Trophoblast cell (in vitro differentiated cells and primary cell): ENCODE data around the gene SAMD10.

Source experiments
- DNase-seq, 2 donors: peaks; one replicate each; pipeline ENCODE4 v3.0.0-alpha.2; 2016
- H2AFZ ChIP-seq: 2 replicates; pipeline ENCODE4 v1.6.1; 2013; ENCODE audit warnings: low read length, moderate library complexity, mild to moderate bottlenecking; ENCODE audit not compliant: insufficient read depth, poor library complexity
- H2AK5ac ChIP-seq: 2 replicates; pipeline ENCODE4 v1.6.1; 2013; ENCODE audit warnings: mild to moderate bottlenecking, low read length
- H2BK120ac ChIP-seq: 2 replicates; pipeline ENCODE4 v1.6.1; 2013; ENCODE audit warnings: low read length, mild to moderate bottlenecking, moderate library complexity; ENCODE audit not compliant: insufficient read depth, poor library complexity
- H2BK12ac ChIP-seq: 2 replicates; pipeline ENCODE4 v1.6.1; 2013; ENCODE audit warnings: mild to moderate bottlenecking, low read length, moderate library complexity
- H2BK5ac ChIP-seq: 2 replicates; pipeline ENCODE4 v1.6.1; 2013; ENCODE audit warnings: low read length, low read depth, moderate library complexity, mild to moderate bottlenecking; ENCODE audit not compliant: poor library complexity
- H3K14ac ChIP-seq: 2 replicates; pipeline ENCODE4 v1.6.1; 2013; ENCODE audit warnings: mild to moderate bottlenecking, low read length
- H3K18ac ChIP-seq: 2 replicates; pipeline ENCODE4 v1.6.1; 2013; ENCODE audit warnings: mild to moderate bottlenecking, low read length
- H3K23ac ChIP-seq: 2 replicates; pipeline ENCODE4 v1.6.1; 2013; ENCODE audit warnings: low read length
- H3K27ac ChIP-seq: 2 replicates; pipeline ENCODE4 v1.5.1; 2013; ENCODE audit warnings: low read depth, mild to moderate bottlenecking, inconsistent platforms, low read length, moderate library complexity
- H3K27me3 ChIP-seq: 2 replicates; pipeline ENCODE4 v1.6.1; 2013; ENCODE audit warnings: inconsistent platforms, mild to moderate bottlenecking, low read length, moderate library complexity; ENCODE audit not compliant: insufficient read depth
- H3K36me3 ChIP-seq, 2 experiments: 1 replicate in 1 of 2; 2 replicates in 1 of 2; pipeline ENCODE4 v1.6.1; 2013; ENCODE audit warnings: low read length in 2 of 2, mild to moderate bottlenecking in 2 of 2, moderate library complexity in 1 of 2; ENCODE audit not compliant: insufficient read depth in 2 of 2, control insufficient read depth in 1 of 2
- H3K4ac ChIP-seq: 2 replicates; pipeline ENCODE4 v1.6.1; 2013; ENCODE audit warnings: low read depth, mild to moderate bottlenecking, low read length, moderate library complexity
- H3K4me1 ChIP-seq, 2 experiments: 1 replicate in 1 of 2; 2 replicates in 1 of 2; pipeline ENCODE4 v1.6.1; 2013; ENCODE audit warnings: low read length in 2 of 2, mild to moderate bottlenecking in 2 of 2, moderate library complexity in 1 of 2; ENCODE audit not compliant: insufficient read depth in 2 of 2, control insufficient read depth in 1 of 2
- H3K4me2 ChIP-seq: 2 replicates; pipeline ENCODE4 v1.6.1; 2013; ENCODE audit warnings: inconsistent platforms, mild to moderate bottlenecking, low read length, moderate library complexity
- H3K4me3 ChIP-seq: 2 replicates; pipeline ENCODE4 v1.5.1; 2013; ENCODE audit warnings: mild to moderate bottlenecking, low read depth, low read length, inconsistent platforms
- H3K79me1 ChIP-seq: one replicate; pipeline ENCODE4 v1.6.1; 2013; ENCODE audit warnings: low read length
- H3K79me2 ChIP-seq: 2 replicates; pipeline ENCODE4 v1.6.1; 2013; ENCODE audit warnings: low read length, mild to moderate bottlenecking; ENCODE audit not compliant: control insufficient read depth, insufficient read depth, poor library complexity
- H3K9ac ChIP-seq: 2 replicates; pipeline ENCODE4 v1.6.1; 2013; ENCODE audit warnings: mild to moderate bottlenecking, low read length
- H3K9me3 ChIP-seq: 2 replicates; pipeline ENCODE4 v1.6.1; 2013; ENCODE audit warnings: low read depth, mild to moderate bottlenecking, control low read depth, inconsistent platforms, low read length; ENCODE audit not compliant: insufficient read depth
- H4K12ac ChIP-seq: 2 replicates; pipeline ENCODE4 v1.6.1; 2013; ENCODE audit warnings: low read depth, mild to moderate bottlenecking, low read length, moderate library complexity
- H4K8ac ChIP-seq: 2 replicates; pipeline ENCODE4 v1.6.1; 2013; ENCODE audit warnings: low read depth, mild to moderate bottlenecking, low read length, moderate library complexity
- H4K91ac ChIP-seq: one replicate; pipeline ENCODE4 v1.6.1; 2013; ENCODE audit warnings: low read depth, mild to moderate bottlenecking, low read length, moderate library complexity
- WGBS: extraction: QIAGEN DNeasy Blood & Tissue Kit; methylation state at CpG from one replicate; pipeline ENCODE4 v1.1.7; 2013; ENCODE audit warnings: missing lambda C conversion rate; ENCODE audit not compliant: insufficient read length, insufficient coverage; ENCODE audit errors: extremely low coverage; 5-methylcytosine and 5-hydroxymethylcytosine counted together

The SAMD10 gene

GRCh38 chr20:64024141-64024990 is 44.9 kb upstream of the SAMD10 start:
- Histone ChIP-seq H3K4me3 (no peak overlapping the region), H2BK12ac (no peak overlapping the region), H3K79me2 (peaks cover 1% of the 10 kb centered on the region), H3K9ac (no peak overlapping the region), H2AK5ac (no peak overlapping the region), H3K9me3 (peaks cover 6% of the 10 kb centered on the region), H2BK5ac (no peak overlapping the region), H3K18ac (no peak overlapping the region), H4K91ac (no peak overlapping the region), H3K27me3 (no peaks in the 10 kb centered on the region), H2BK120ac (no peak overlapping the region), H3K4ac (no peak overlapping the region), H3K4me1 (peaks cover 11 to 21% of the 10 kb centered on the region in 2 experiments), H3K4me2 (no peak overlapping the region), H3K79me1 (peaks cover 4% of the 10 kb centered on the region), H4K8ac (no peak overlapping the region), H2AFZ (no peak overlapping the region), H3K27ac (no peak overlapping the region), H4K12ac (no peak overlapping the region), H3K36me3 (peaks cover 69 to 83% of the 10 kb centered on the region in 2 experiments), H3K23ac (no peak overlapping the region), H3K14ac (no peak overlapping the region)
- no CpG with 5 or more reads among the region's 17 CpGs for WGBS
- no peak for DNase-seq

GRCh38 chr20:64023361-64024140 is 44.1 kb upstream of the SAMD10 start:
- Histone ChIP-seq H2AK5ac (no peak overlapping the region), H4K91ac (no peak overlapping the region), H2BK5ac (no peak overlapping the region), H2BK12ac (no peak overlapping the region), H3K9me3 (peaks cover 8% of the 10 kb centered on the region), H4K8ac (no peak overlapping the region), H3K79me2 (peaks cover 1% of the 10 kb centered on the region), H3K18ac (no peak overlapping the region), H3K4ac (no peak overlapping the region), H3K9ac (no peak overlapping the region), H3K4me2 (no peak overlapping the region), H3K36me3 (peaks cover 68 to 84% of the 10 kb centered on the region in 2 experiments), H3K27ac (no peak overlapping the region), H3K23ac (no peak overlapping the region), H2AFZ (no peak overlapping the region), H2BK120ac (no peak overlapping the region), H3K4me1 (peaks cover 11 to 18% of the 10 kb centered on the region in 2 experiments), H4K12ac (no peak overlapping the region), H3K14ac (no peak overlapping the region), H3K27me3 (no peaks in the 10 kb centered on the region), H3K4me3 (no peak overlapping the region), H3K79me1 (peaks cover 4% of the 10 kb centered on the region)
- WGBS, result no CpG with 5 or more reads among the region's 15 CpGs
- DNase-seq, result no peak

GRCh38 chr20:64022671-64023360 is 43.4 kb upstream of the SAMD10 start:
- DNase-seq, result no peak
- Histone ChIP-seq H3K9me3 (peaks cover 8% of the 10 kb centered on the region), H4K91ac (no peak overlapping the region), H3K79me2 (no peaks in the 10 kb centered on the region), H4K8ac (no peak overlapping the region), H2BK120ac (no peak overlapping the region), H2BK5ac (no peak overlapping the region), H4K12ac (no peak overlapping the region), H2BK12ac (no peak overlapping the region), H3K9ac (no peak overlapping the region), H3K18ac (no peak overlapping the region), H3K4me3 (no peak overlapping the region), H3K23ac (no peak overlapping the region), H3K27me3 (no peaks in the 10 kb centered on the region), H3K4me1 (peaks cover 4 to 11% of the 10 kb centered on the region in 2 experiments), H3K4me2 (no peak overlapping the region), H3K4ac (no peak overlapping the region), H3K79me1 (no peaks in the 10 kb centered on the region), H2AK5ac (no peak overlapping the region), H3K14ac (no peak overlapping the region), H3K27ac (no peak overlapping the region), H3K36me3 (peaks cover 65 to 85% of the 10 kb centered on the region in 2 experiments), H2AFZ (no peak overlapping the region)
- WGBS, result no CpG with 5 or more reads among the region's 17 CpGs
